GM12878 (cell line): ENCODE measurements around the gene ZNF106. TPM values are rescaled to one million over a fixed set of nuclear protein-coding genes. Genes with fewer than 3 reads are reported as not detected.

ENCODE experiments used
- ATAC-seq: fragments of 200-7000 bp; cut with Tn5 transposase; 3 replicates; pipeline ENCODE4 v1.9.1; 2020; ENCODE audit warnings: mild to moderate bottlenecking, moderate library complexity
- BruUV-seq: library from RNA; stranded (reverse); fragments of 400-500 nt; replicated peaks from 2 replicates; lab custom pipeline; 2021; lab: Mats Ljungman, UMichigan
- CTCF ChIA-PET: fragments of 300-600 bp; sonication (Branson Sonifier 250); formaldehyde crosslinking; extraction: SDS; loops from one replicate; lab custom pipeline; 2021; ENCODE audit warnings: inconsistent platforms; lab: Yijun Ruan, JAX
- POLR2A ChIA-PET: fragments of 350-600 bp; formaldehyde crosslinking; extraction: SDS; loops from one replicate; lab custom pipeline; 2021; ENCODE audit warnings: inconsistent platforms; lab: Charles Lee
- RAD21 ChIA-PET: fragments of 300-600 bp; sonication (Branson Sonifier 250); formaldehyde crosslinking; loops from one replicate; lab custom pipeline; 2023; ENCODE audit warnings: antibody characterized with exemption; ENCODE audit not compliant: unreplicated experiment; lab: Charles Lee
- SMC1A ChIA-PET: fragments of 300-600 bp; sonication (Branson Sonifier 250); formaldehyde crosslinking; loops from one replicate; lab custom pipeline; 2023; ENCODE audit not compliant: unreplicated experiment, uncharacterized antibody; lab: Charles Lee
- DNase-seq: peaks from one replicate; pipeline ENCODE4 v3.0.0-alpha.2; 2011; ENCODE audit warnings: low read depth, low spot score
- FAIRE-seq: peaks from 3 replicates; lab custom pipeline; 2011; peaks lifted over from hg19 to GRCh38; lab: Jason Lieb, UNC
- H2AFZ ChIP-seq: 2 replicates; pipeline ENCODE4 v1.6.0; 2011; ENCODE audit warnings: low read depth, low read length, control low read depth; ENCODE audit not compliant: control insufficient read depth
- H3K27ac ChIP-seq: 2 replicates; pipeline ENCODE4 v1.5.1; 2011; ENCODE audit warnings: control low read depth; ENCODE audit not compliant: control insufficient read depth, insufficient read depth
- H3K27me3 ChIP-seq, 2 experiments: replicated peaks in 1 of 2; 2 replicates each; pipeline versions ENCODE4 v1.6.0 to v1.6.1; 2011; ENCODE audit warnings: low read length in 1 of 2; ENCODE audit not compliant: control insufficient read depth in 2 of 2, insufficient read depth in 2 of 2
- H3K36me3 ChIP-seq, 2 experiments: 2 replicates each; pipeline ENCODE4 v1.5.1; 2011; ENCODE audit warnings: low read length in 1 of 2; ENCODE audit not compliant: control insufficient read depth in 2 of 2, insufficient read depth in 2 of 2
- H3K4me1 ChIP-seq: 2 replicates; pipeline ENCODE4 v1.6.1; 2011; ENCODE audit warnings: mild to moderate bottlenecking, low read length, moderate library complexity, mixed read lengths; ENCODE audit not compliant: control insufficient read depth, insufficient read depth
- H3K4me2 ChIP-seq: 2 replicates; pipeline ENCODE4 v1.6.0; 2011; ENCODE audit warnings: control low read depth; ENCODE audit not compliant: control insufficient read depth, insufficient read depth
- H3K4me3 ChIP-seq: fragments of 200-600 bp; sonication (generic); 2 replicates; pipeline ENCODE4 v1.5.1; 2016
- H3K79me2 ChIP-seq: 2 replicates; pipeline ENCODE4 v1.6.0; 2011; ENCODE audit warnings: low read length; ENCODE audit not compliant: control insufficient read depth, insufficient read depth
- H3K9ac ChIP-seq: 2 replicates; pipeline ENCODE4 v1.8.0; 2011; ENCODE audit warnings: low read length, control low read depth, mixed read lengths; ENCODE audit not compliant: control insufficient read depth, insufficient read depth
- H3K9me3 ChIP-seq: replicated peaks from 3 replicates; pipeline ENCODE4 v1.5.1; 2011; ENCODE audit warnings: mild to moderate bottlenecking, low read length; ENCODE audit not compliant: control insufficient read depth, insufficient read depth
- H4K20me1 ChIP-seq: 2 replicates; pipeline ENCODE4 v1.6.0; 2011; ENCODE audit not compliant: control insufficient read depth, insufficient read depth
- ESRRA ChIP-seq: IDR thresholded peaks from 2 replicates; pipeline ENCODE4 v1.6.1; 2012; ENCODE audit warnings: mild to moderate bottlenecking, low read length, improper control_type of control experiment
- MLLT1 ChIP-seq: fragments of 450-650 bp; IDR thresholded peaks from 2 replicates; pipeline ENCODE4 v1.6.1; 2016; ENCODE audit warnings: mild to moderate bottlenecking
- NFXL1 ChIP-seq: fragments of 450-650 bp; IDR thresholded peaks from 2 replicates; pipeline ENCODE4 v1.6.1; 2017; ENCODE audit warnings: antibody characterized with exemption, mild to moderate bottlenecking, borderline replicate concordance
- WGBS: methylation state at CpG from one replicate; pipeline ENCODE4 v1.1.6; 2016; ENCODE audit warnings: low lambda C conversion rate; ENCODE audit not compliant: insufficient replicate concordance, insufficient coverage; ENCODE audit errors: missing lambda C conversion rate; 5-methylcytosine and 5-hydroxymethylcytosine counted together
- in situ Hi-C: fragments of 300-500 bp; cut with MboI; formaldehyde crosslinking; loops from 9 replicates; pipeline ENCODE4 v1.14.3; 2018; ENCODE audit warnings: mixed read lengths
- intact Hi-C: fragments of 100-400 bp; cut with micrococcal nuclease; formaldehyde crosslinking; loops from one replicate; pipeline ENCODE4 v1.14.2; 2022; ENCODE audit not compliant: unreplicated experiment
- polyA plus RNA-seq, 11 experiments: library from polyadenylated mRNA; depleted of rRNA in 4 of 11; unstranded in 6 of 11; stranded (reverse) in 5 of 11; fragments of >200 nt; fragmentation: Nextera tagmentation in 4 of 11; fragmentation: Illumina TruSeq in 1 of 11; extraction: Ambion mirVana in 4 of 11; extraction: Trizol in 1 of 11; gene quantifications; 1 replicate in 1 of 11; 2 replicates in 10 of 11; pipeline versions ENCODE4 v1.2.1 to v1.2.3, GENCODE V29; 2011 to 2016; ENCODE audit warnings: inconsistent platforms in 2 of 11, missing spikeins in 2 of 11, low read depth in 1 of 11
- total RNA-seq, 4 experiments: library from RNA; depleted of rRNA in 3 of 4; stranded (reverse); fragments of >200 nt in 3 of 4; fragmentation: Illumina TruSeq in 1 of 4; extraction: Trizol in 1 of 4; gene quantifications; 2 replicates each; pipeline versions ENCODE4 v1.2.1 to v1.2.3, GENCODE V29; 2013 to 2021

Gene ZNF106
- total and polyA plus RNA-seq, 10 of the 15 experiments (the other 5 are each of a cell fraction or from before 2014, with no cell fraction given), result 10.7 to 45.3 (median 32.5) TPM

- no peak for ATAC-seq
- Histone ChIP-seq H2AFZ (peak overlapping the region; percentile 91), H3K4me3 (peak overlapping the region; percentile 98), H3K9me3 (no peaks in the 10 kb centered on the region), H3K79me2 (peaks cover 52% of the 10 kb centered on the region), H3K4me1 (peaks cover 12% of the 10 kb centered on the region), H4K20me1 (no peaks in the 10 kb centered on the region), H3K36me3 (no peaks in the 10 kb centered on the region), H3K9ac (peak overlapping the region; percentile 90), H3K4me2 (peak overlapping the region; percentile 93), H3K27me3 (no peaks in the 10 kb centered on the region), H3K27ac (peak overlapping the region; percentile 98)
- ChIA-PET SMC1A (interaction anchor here (1.2 to 3.0 kb wide), 9 partner anchors 8 to 114 kb away, joined by 3 to 14 read pairs (median 5); no protein-coding TSS in a partner anchor), RAD21 (interaction anchor here (1.0 to 2.5 kb wide), 7 partner anchors 8 to 84 kb away, joined by 3 to 17 read pairs (median 5); partner anchors contain the start of genes HAUS2, LRRC57 and STARD9), CTCF (interaction anchor here (0.9 to 1.3 kb wide), 4 partner anchors 8 to 115 kb away, joined by 3 to 6 read pairs (median 4); partner anchors contain the start of genes HAUS2 and LRRC57), POLR2A (interaction anchor here (0.9 to 2.8 kb wide), 7 partner anchors 8 to 113 kb away, joined by 3 to 23 read pairs (median 5); partner anchors contain the start of genes HAUS2 and LRRC57)
- 83% methylated on average over 18 of the region's 18 CpGs for WGBS
- BruUV-seq, result TSS peak; percentile 89
- TF ChIP-seq ESRRA (no peak), MLLT1 (peak; percentile 14), NFXL1 (no peak)
- intact Hi-C loops (no loop called here), in situ Hi-C loops (no loop called here)
- DNase-seq, result no peak
- no peak for FAIRE-seq
Observed at GRCh38 chr15:42491539-42492225, 741 bp upstream of the ZNF106 start.
